Measurements from ENCODE around the gene TLR9.
"Not testable (repeated sequence)": the region's sequence is repeated elsewhere in the genome, so short reads cannot be mapped to it uniquely, and the experiment has no call there.

The TLR9 gene, protein sequence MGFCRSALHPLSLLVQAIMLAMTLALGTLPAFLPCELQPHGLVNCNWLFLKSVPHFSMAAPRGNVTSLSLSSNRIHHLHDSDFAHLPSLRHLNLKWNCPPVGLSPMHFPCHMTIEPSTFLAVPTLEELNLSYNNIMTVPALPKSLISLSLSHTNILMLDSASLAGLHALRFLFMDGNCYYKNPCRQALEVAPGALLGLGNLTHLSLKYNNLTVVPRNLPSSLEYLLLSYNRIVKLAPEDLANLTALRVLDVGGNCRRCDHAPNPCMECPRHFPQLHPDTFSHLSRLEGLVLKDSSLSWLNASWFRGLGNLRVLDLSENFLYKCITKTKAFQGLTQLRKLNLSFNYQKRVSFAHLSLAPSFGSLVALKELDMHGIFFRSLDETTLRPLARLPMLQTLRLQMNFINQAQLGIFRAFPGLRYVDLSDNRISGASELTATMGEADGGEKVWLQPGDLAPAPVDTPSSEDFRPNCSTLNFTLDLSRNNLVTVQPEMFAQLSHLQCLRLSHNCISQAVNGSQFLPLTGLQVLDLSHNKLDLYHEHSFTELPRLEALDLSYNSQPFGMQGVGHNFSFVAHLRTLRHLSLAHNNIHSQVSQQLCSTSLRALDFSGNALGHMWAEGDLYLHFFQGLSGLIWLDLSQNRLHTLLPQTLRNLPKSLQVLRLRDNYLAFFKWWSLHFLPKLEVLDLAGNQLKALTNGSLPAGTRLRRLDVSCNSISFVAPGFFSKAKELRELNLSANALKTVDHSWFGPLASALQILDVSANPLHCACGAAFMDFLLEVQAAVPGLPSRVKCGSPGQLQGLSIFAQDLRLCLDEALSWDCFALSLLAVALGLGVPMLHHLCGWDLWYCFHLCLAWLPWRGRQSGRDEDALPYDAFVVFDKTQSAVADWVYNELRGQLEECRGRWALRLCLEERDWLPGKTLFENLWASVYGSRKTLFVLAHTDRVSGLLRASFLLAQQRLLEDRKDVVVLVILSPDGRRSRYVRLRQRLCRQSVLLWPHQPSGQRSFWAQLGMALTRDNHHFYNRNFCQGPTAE
- 0 reads per million in 2 donors for total RNA-seq

DNA sequence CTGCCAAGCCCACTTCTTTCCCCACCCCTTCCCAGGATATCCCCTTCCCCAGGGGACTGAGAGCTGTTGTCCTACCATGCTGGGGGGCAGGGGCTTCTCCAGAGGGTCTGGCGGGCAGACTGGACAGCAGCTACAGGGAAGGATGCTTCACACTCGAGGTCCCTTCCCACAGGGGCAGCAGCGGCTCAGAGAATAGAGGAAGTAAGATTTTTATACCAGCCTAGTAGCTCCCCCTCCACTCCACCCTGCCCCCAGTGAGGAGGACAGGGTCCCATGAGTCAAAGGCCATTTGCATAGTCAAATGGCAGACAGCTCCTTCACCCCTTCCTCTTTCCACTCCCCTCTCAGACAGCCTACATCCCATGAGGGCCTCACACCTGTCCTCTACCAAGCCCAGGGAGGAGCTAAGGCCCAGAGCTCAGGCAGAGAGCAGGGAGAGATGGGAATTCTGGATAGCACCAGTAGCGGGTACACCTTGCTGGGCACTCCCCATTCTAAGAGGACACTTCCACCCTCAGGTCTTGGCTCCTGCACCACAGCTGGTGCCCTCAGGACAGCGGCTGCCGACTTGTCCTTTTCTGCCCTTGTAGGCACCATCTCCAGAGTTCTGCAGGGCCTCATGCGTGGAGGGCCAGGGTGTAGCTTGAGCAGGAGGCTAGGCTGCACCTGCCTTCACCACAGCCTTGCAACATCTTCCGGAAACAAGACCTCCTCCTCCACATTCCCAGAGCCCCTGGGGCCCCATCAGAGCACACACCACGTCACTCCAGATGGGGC, at the start of gene TLR9:
Gene TLR9, minus strand, starts transcription at position 194 of the 777 bp plus-strand sequence. Its CDS starts 116 bp downstream, at position 78.
- no peak for DNase-seq

DNA sequence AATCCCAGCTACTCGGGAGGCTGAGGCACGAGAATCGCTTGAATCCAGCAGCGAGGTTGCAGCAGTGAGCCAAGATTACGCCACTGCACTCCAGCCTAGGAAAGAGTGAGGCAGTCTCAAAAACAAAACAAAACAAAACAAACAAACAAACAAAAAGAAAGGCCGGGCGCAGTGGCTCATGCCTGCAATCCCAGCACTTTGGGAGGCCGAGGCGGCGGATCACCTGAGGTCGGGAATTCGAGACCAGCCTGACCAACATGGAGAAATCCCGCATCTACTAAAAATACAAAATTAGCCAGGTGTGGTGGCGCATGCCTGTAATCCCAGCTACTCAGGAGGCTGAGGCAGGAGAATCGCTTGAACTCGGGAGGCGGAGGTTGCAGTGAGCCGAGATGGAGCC, 49.3 kb upstream of the TLR9 start:
- not testable (repeated sequence) for DNase-seq

DNA sequence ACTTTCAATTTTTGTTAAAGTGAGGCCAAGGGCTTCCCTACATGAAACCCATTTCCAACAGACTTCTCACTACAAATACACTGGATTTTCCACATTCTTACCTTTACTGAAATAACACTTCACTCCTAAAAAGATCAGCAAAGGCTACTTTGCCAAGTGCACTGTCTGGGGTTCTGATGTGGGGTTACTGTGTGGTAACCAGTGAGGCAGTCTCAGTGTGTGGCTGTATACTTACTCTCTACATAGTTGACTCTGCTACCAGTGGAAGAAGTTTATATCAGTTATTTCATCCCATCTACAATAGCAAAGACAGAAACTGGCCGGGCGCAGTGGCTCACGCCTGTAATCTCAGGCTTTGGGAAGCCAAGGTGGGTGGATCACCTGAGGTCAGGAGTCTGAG, 47.4 kb upstream of the TLR9 start:
- DNase-seq, result no peak

DNA sequence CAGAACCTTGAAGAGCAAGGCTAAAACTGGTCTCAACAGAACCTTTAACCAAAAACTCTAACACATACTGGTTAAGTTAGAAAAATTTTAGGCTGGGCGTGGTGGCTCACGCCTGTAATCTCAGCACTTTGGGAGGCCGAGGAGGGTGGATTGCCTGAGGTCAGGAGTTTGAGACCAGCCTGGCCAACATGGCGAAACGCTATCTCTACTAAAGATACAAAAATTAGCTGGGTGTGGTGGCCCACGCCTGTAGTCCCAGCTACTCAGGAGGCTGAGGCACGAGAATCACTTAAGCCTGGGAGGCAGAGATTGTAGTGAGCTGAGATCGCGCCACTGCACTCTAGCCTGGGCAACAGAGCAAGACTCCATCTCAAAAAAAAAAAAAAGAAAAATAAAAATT, 46.7 kb upstream of the TLR9 start:
- DNase-seq, result not testable (repeated sequence)

DNA sequence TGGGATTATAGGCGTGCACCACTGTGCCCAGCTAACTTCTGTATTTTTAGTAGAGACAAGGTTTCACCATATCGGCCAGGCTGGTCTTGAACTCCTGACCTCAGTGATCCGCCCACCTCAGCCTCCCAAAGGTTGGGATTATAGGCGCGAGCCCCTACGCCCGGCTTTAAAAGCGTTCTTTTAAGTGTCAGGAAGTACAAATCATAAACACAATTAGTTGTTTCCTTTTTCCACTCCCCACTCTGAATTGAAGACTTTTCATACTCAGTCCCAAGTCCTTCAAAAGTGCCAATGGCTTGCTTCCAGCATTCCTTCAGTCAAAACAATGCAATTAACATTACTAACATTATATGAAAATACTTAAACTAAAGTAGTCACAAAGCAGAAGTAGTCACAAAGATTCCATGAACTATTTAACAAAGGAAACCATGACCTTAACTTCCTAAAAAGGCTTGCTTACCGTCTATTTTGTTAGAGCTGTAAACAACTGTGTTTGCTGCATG, 44.9 kb upstream of the TLR9 start:
- DNase-seq, result no peak

DNA sequence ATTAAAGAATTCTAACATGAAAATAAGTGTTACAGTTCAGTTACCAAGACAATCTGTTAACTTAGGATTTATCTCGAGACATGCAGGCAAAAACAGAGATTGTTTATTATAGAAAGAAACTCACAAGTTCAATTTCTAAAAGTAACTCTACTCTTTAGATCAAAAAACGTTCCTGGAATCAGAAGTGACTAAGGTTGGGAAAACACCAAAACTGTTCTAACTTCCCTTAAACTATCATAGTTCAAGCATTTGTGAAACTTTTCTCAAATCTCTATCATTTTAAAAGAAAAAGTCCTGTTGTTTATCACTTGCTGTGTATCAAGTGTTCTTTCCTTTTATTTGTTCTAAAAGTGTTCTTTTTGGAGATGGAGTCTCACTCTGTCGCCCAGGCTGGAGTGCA, 44.3 kb upstream of the TLR9 start:
- no peak for DNase-seq

DNA sequence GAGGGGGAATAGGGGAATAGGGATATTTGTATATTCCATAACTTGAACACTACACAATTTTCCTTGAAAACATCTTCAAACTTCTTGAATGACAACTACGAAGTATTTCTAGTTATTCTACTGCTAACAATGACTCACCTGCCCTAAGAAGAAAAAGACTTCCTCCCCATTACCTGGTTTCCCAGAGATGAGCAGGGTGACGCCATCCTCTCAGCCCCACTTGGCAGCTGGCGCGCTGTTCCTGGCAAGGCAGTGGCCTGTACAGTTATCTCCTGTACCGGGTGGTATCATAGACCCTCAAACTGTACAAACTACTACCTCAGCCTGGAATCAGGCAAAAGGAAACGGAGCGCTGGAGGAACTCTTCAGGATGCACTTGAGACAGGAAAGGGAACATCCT, 42.6 kb upstream of the TLR9 start:
- no peak for DNase-seq

DNA sequence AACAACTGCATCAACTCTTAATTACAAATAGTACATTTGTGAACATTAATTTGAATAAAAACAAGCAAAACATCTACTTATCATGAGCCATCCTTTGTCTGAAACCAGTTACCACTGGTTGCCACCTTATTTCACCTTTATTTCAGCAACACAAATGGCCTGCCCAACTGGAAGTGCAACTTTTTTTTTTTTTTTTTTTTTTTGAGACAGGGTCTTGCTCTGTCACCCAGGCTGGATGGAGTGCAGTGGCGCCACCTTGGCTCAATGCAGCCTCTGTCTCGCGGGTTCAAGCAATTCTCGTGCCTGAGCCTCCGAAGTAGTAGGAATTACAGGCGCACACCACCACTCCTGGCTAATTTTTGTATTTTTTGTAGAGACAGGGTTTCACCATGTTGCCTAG, 39.9 kb upstream of the TLR9 start:
- no peak for DNase-seq

DNA sequence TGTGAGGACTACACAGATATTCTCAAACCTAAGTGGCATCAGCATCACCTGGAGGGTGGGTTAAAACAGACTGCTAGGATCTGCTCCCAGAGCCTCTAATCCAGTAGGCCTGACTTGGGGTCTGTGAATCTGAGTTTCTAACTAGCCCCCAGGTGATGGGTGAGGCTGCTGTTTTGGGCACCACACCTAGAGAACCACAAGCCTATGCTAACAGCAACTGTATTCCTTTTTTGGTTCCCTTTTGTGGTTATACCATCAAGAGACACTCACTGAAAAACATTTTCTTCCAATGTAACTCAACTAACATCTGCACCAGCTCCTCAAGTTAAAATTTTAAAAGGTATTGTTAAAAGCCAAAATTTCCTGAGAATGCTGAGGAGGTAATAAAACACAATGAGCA, 37.0 kb upstream of the TLR9 start:
- no peak for DNase-seq

DNA sequence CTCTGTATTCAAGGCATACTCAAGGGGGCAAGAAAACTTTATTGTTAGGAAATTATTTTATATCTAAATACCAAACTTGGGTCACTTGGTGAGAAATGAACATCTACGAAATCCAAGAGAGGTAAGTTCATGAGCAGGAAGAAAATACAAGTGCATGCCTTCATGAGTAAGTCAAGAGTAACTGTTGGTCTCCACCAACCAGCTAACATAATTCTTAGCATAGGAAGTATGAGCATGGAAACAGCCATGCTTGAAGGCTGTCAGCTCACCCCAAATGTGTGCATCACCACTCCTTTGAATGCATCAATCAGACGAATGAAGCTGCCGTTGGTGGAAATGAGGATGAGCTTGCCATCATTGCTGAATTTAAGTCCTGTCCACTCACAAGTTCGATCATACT, 34.0 kb upstream of the TLR9 start:
- DNase-seq, result no peak

DNA sequence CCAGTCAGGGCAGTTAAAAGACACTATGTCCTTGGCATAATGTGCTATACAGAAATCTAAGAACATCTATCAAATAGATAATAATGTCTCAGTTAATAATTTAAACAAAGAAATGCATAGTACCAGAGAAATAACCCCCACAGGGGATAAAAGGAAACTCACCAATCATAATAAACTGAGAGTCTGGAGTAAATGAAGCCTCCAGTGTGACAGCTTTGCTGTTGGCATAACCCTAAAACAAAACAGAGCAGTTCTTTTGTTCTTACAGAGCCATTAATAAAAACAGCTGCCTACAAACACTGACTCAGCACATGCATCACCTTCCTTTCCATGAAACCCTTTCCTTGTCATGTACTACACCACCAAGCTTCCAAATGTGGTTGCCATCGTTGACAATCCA, 33.6 kb upstream of the TLR9 start:
- no peak for DNase-seq

DNA sequence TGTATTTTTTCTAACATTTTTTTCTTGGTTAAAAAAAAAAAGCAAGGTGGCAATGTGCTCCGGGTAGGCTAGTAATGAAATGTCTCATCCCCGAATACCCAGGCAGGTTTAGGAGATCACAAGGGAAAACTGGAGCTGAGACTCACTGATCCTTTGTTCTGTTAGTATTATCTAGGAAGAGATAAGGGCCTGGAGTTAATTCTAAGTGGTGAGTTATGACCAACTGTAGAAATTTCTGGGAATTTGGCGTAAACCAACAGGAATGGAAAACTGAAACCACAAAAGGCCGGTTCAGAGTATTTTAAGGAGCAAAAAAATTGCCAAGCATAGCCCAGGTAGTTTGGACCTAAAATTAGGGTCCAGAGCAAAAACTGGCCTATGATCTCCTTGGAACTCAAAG, 32.5 kb upstream of the TLR9 start:
- DNase-seq, result no peak

DNA sequence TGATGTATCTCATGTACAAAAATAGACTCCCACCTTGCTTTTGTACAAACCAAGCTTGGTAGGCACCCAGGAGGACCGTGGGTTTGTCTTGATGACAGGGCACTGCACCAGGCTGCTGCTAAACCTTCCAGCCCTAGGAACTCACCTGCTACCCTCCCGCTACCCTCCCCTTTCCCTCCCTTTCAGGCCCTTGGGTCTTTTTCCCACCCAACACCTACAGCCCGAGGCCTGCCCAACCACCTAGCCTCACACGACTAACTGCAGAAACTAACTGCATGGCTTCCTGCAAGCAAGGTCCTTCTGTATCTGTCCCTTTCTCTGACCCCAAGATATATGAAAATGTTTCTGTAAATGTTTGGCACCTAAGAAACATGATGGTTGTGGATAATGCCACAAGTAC, 31.2 kb upstream of the TLR9 start:
- DNase-seq, result no peak

DNA sequence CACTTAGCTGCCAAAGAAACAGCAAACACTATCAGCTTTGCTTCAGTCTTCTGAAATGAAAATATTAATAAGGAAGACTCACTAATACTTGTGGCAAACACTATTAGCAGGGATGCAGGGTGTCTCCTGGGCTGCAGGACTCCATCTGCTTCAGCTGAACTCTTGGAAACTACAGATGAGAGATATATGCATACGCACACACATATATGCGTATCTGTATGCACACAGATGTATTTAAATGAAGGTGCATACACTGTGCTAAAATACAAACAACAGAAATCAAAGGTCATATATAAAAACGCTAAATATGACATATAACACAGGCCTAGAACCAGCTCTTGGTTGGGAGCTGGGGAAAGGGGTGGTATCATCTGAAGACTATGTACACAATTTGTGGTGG, 30.7 kb upstream of the TLR9 start:
- no peak for DNase-seq

DNA sequence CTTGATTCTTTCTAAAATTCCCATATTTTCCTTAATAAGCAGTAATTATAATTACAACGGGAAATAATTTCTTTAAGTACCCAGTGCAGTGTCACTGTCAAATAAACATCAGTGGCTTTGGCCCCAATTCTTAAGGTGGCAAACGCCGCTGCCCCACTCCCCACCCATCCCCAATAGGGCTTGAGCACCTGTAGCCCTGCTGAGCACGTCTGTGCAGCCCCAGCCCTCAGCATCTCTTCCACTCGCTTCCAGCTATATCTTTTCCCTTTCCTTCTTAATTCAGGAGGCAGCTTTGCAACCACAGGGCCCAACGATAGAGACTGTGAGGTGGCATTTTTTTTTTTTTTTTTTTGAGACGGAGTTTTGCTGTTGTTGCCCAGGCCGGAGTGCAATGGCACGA, 29.2 kb upstream of the TLR9 start:
- no peak for DNase-seq

DNA sequence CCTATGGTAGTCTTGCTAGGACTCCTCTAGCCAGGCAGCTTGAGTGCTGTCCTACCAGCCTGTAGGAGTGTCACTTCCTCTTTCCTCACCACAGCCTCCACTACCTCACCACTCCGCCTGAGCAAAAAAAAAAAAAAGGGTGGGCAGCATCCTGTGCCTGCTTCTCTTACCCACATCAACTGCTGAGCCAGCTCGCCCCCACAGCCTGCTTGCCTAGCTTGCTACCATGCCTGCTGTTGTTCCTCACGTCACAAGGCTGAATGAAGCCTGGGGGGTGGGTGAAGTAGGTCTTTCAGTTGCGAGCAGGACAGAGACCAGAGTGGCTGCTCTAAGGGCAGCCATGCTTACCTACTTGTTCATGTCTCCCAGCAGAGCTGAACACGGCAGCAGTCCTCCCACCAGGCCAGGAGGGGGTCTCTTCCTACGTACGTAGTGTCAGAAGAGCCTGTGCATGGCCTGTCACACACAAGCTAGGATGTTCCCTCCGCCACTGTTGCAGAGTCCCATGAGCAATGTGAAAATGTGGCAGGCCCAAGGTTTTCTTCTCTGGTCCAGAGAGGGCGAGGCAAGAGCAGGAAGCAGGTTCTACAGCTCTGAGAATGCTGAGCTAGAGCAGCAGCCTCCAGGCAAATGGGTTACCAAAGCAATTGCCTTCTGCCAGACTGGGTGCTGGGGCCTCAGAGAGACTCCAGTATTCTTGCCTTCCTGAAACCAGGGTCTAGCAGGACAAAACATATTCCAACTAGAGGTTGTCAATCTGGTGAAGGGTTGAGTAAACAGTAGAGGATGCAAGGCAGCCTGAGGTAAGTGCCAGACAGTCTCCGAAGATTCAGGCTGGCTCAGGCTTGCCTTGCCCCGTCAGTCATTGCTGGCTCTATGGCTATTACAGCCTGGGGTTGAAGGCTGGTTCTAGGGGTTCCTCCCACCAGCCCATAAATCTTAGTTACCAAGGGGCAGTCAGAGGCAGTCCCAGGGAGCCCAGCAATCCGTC, 28.2 kb upstream of the TLR9 start:
- peak; percentile 39 for DNase-seq

DNA sequence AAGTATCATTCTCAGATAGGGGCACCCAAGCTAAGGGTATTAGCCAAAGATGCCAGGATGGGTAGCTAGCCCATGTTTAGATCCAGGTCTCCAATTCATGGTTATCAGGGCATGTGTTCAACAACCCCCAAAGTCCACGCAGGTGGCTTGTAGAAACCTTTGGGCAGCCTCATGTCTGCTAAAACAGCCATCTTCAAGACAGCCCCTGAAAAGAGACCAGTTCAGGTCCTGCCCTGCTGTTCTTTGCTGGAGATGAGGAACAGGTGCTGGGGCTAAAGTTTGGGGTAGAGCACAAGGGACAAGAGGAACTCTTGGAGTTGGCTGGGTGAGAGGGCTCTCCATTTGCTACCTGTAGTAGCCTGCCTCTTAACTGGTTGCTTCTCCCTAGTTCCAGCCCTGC, 24.7 kb upstream of the TLR9 start:
- no peak for DNase-seq

DNA sequence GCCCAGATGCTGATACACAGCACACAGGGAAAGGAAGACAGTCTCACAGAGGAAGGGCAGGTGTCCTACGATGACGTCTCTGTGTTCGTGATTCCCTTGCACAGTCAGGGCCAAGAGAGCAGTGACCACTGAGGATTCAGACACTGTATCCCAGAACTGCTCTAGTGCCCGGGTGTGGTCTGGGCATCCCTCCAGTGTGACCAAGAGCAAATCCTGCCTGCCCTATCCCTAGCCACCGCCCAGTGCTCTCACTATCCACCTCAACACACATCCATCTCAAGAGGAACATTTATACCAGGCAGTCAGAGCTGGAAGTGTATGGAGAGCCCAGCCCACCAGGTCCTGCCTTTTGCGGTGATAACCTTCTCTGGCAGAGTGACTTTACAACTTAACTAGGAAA, 24.2 kb upstream of the TLR9 start:
- DNase-seq, result no peak

DNA sequence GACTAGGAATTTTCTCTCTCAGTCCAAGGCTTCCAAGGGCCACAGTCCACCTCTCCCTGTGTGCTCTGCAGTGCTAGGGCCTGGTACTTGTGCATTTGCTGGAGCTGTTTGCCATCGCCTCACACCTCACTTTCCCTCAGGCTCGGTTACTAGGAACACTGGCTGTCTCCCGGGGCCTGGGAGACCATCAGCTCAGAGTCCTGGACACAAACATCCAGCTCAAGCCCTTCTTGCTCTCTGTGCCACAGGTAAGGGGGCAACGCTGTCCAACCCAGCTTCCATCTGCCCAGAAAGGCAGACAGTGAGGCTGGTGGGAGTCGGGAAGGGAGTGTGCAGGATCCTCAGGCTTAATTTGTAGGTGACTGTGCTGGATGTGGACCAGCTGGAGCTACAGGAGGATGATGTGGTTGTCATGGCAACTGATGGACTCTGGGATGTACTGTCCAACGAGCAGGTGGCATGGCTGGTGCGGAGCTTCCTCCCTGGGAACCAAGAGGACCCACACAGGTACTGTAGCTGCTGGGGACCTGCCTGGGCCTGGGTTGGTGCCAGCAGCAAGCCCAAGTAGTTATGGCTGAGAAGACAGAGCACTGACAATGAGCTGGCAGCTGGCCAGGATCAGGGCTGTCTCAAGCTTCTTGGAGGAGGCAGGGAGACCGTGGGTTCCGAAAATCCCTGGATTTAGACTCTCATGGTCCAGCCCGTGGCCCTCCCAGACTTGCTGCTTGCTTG, 23.5 kb upstream of the TLR9 start:
- DNase-seq, result no peak

DNA sequence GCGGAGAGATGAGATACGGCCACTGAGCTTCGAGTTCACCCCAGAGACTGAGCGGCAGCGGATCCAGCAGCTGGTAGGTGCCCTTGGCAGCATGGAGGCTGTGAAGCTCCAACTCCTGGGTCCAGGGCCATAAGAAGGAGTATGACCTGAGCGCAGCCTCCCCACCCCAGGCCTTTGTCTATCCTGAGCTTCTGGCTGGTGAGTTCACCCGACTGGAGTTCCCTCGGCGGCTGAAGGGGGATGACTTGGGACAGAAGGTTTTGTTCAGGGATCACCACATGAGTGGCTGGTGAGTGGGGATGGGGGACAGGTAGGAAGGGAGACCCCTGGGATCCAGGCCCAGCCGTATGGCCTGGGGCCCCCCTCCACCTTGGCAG, 22.7 kb upstream of the TLR9 start:
- DNase-seq, result no peak
